A549 (cell line): ENCODE measurements around the gene ATP6AP1.

Experiments used
- NPAS2 ChIP-seq: fragments of 250-450 bp; sonication (Bioruptor Pico); IDR thresholded peaks from 2 replicates; pipeline ENCODE4 v1.8.0; 2022; ENCODE audit warnings: mild to moderate bottlenecking, moderate library complexity, borderline replicate concordance
- POLR2A ChIP-seq: IDR thresholded peaks from 2 replicates; pipeline ENCODE4 v1.6.1; 2012; ENCODE audit warnings: mild to moderate bottlenecking, low read length
- TF ChIP-seq, protein P1 (sequence below): fragments of >200 bp; sonication (Bioruptor Twin); formaldehyde crosslinking; IDR thresholded peaks from 3 replicates; pipeline ENCODE4 v1.5.1; 2016

DNA sequence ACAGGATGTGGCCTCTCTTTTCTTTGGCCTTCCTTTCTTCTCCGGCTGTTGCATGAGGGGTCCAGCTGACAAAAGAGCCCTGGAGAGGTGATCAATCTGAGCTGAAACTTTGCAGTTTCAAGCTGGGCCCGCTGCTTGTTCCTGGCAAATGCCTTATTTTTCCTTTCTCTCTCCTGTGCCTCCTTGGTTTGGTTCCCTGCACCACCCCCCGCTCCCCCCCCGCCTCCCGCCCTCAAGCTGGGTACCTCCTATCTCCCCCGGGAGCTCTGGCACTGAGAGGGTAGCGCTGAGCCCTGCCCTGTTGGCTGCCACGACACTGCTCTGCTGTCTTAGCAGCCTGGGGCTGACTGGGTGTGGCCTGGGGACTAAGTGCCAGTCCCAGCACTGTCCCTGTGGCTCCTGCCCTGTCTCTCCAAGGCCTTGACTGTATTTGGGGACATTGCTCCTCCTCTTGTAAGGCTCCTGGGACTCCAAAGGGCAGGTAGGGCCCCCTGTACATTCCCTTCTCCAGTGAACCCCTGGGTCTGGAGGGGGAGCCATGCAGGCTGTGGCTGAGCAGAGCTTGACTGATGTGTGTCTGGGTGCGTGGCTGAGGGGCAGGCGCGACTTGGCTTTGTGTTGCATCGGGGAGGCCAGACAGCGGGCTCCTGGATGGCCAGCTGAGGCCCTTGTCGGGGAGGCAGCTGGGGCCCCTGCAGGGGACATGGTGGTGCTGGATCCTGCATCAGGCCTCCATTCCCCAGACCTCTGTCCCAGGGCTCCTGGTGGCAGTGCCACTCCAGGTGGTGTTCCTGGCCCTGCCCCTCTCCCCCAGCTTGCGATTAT is 30.7 kb downstream of the ATP6AP1 start:
- TF ChIP-seq, protein P1, sequence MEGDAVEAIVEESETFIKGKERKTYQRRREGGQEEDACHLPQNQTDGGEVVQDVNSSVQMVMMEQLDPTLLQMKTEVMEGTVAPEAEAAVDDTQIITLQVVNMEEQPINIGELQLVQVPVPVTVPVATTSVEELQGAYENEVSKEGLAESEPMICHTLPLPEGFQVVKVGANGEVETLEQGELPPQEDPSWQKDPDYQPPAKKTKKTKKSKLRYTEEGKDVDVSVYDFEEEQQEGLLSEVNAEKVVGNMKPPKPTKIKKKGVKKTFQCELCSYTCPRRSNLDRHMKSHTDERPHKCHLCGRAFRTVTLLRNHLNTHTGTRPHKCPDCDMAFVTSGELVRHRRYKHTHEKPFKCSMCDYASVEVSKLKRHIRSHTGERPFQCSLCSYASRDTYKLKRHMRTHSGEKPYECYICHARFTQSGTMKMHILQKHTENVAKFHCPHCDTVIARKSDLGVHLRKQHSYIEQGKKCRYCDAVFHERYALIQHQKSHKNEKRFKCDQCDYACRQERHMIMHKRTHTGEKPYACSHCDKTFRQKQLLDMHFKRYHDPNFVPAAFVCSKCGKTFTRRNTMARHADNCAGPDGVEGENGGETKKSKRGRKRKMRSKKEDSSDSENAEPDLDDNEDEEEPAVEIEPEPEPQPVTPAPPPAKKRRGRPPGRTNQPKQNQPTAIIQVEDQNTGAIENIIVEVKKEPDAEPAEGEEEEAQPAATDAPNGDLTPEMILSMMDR, result no peak
- TF ChIP-seq NPAS2 (CRISPR knock-in tag) (no peak), POLR2A (no peak)
